ENCODE results near the gene DDX4.

The DDX4 gene

DNA sequence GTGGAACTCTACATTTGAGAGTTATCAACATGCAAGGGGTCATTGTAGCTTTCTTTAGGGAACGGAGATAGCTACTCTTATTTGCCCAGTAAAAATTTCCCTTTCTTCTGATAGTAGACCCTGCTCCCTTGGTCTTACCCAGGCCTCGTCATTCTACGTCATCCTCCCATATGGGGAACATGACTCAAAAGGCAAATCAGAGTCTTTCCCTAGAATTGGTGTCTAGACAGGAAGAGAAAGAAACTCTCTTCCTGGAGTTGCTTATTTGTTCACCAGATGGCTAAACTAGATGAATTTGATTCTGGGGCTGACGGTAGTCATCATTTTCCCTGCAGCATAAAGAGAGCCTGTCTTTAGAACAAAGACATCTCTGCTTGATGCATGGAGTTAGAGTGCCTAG lies 13.6 kb upstream of the DDX4 start:
- H3K4me3 ChIP-seq (replicated peaks; ENCODE audit: low read depth, low read length): no peak overlapping the region
- DNase-seq (ENCODE audit: low read depth): no peak
- TF ChIP-seq, protein P1, sequence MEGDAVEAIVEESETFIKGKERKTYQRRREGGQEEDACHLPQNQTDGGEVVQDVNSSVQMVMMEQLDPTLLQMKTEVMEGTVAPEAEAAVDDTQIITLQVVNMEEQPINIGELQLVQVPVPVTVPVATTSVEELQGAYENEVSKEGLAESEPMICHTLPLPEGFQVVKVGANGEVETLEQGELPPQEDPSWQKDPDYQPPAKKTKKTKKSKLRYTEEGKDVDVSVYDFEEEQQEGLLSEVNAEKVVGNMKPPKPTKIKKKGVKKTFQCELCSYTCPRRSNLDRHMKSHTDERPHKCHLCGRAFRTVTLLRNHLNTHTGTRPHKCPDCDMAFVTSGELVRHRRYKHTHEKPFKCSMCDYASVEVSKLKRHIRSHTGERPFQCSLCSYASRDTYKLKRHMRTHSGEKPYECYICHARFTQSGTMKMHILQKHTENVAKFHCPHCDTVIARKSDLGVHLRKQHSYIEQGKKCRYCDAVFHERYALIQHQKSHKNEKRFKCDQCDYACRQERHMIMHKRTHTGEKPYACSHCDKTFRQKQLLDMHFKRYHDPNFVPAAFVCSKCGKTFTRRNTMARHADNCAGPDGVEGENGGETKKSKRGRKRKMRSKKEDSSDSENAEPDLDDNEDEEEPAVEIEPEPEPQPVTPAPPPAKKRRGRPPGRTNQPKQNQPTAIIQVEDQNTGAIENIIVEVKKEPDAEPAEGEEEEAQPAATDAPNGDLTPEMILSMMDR (IDR thresholded peaks at IDR 0.05; ENCODE audit: low read length, missing control alignments): no peak

DNA sequence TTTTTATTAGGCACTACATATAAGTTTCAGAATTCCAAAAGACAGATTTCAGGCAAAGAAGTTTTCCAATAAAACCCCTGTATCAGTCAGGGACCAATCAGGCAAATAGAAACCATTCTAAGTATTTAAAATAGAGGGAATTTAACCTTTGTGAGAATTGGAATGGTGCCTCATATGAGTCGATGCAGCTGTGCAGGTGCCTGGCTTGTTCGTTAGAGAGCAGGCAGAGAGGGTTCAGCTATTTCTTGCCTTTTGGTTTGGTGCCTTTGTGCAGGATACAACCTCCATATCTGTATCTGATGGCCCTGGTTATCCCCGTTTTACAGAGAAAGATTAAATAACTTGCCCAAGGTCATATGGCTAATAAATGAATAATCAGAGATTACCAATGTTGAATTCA lies 6.0 kb upstream of the DDX4 start:
- no peak overlapping the region for H3K4me3 ChIP-seq (replicated peaks; ENCODE audit: low read depth, low read length)
- TF ChIP-seq, protein P1 (IDR thresholded peaks at IDR 0.05; ENCODE audit: low read length, missing control alignments): no peak

DNA sequence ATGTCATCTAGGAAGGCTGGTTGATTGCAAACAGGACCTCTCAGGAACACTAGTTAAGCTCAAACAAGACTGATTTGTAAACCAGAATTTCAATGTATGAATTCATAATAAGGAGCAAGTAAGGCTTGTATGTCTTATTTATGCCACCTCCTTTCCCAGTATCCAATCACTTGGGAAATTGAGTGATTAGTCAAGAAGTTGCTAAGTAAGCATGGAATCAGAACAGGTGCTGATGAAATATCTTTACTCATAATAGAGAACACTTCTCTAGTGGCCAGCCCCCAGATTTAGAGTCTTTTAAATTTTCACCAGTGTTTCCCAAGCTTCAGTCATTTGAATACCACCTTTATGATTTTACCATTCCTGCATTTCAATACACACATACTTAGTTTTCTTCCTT lies 5.3 kb upstream of the DDX4 start:
- no peak overlapping the region for H3K4me3 ChIP-seq (replicated peaks; ENCODE audit: low read depth, low read length)
- TF ChIP-seq, protein P1 (IDR thresholded peaks at IDR 0.05; ENCODE audit: low read length, missing control alignments): no peak
- no peak for DNase-seq (ENCODE audit: low read depth)

More for the DNA sequence above, 6.0 kb upstream of the DDX4 start:
- no peak for DNase-seq (ENCODE audit: low read depth)

DNA sequence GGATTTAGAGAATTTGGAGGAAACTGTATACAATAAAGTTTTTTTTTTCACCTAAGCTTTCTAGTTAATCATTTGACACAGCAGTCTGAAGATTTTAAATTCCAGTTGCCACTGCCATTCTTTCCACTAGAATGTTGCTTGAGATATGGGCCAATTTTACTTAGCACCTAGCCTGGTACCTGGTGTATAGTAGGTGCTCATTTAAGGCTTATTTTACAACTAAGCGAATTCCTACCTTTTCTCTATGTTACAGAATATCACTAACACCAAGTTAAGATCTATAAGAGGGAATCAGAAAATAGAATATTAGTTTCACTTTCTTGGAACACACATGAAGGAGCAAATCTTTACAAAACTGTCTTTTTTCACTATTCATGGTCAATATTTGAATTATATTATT lies 3.2 kb upstream of the DDX4 start:
- TF ChIP-seq, protein P1 (IDR thresholded peaks at IDR 0.05; ENCODE audit: low read length, missing control alignments): no peak
- no peak overlapping the region for H3K4me3 ChIP-seq (replicated peaks; ENCODE audit: low read depth, low read length)
- DNase-seq (ENCODE audit: low read depth): no peak

DNA sequence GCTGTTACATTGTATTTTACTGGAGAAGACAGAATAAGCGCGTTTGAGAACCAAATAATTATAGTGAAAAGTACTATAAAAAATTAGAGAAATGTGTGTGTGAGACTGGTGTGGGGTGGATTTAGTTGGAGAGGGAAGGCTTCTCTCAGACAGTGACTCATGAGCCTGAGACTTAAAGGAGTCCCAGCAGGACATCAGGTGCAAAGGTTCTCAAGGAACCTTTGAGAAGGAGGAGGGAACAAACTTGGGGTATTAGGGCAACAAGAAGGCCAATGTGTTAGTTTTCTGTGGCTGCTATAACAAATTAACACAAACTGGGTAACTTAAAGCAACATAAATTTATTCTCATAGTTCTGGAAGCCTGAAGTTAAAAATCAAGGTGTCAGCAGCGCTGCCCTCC lies 4.9 kb downstream of the DDX4 start:
- TF ChIP-seq, protein P1 (IDR thresholded peaks at IDR 0.05; ENCODE audit: low read length, missing control alignments): no peak
- DNase-seq (ENCODE audit: low read depth): no peak
- no peak overlapping the region for H3K4me3 ChIP-seq (replicated peaks; ENCODE audit: low read depth, low read length)

DNA sequence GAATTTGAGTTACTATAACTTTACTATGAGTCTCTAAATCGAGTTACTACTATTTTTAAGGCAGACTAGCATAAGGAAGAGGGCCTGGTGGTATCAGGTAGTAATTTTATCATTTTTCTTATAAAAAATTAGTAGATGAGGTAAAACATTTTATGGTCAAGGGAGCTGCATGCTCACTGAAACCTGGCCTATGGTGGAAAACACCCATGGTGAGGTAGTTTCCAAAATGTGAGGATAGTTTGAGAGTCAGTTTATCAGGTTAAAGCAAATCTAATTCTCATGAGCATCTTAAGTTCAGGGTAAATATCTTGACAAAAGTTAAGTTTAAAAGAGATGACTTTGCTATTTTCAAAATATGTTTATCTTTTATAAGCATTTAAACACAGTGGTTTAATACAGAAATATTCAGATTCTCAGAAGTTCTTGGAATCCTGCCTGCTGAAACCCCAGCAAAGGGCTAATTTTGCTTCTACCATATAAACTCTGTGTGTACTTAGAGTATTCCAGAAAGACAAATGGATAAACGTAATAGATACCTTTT lies 10.0 kb downstream of the DDX4 start:
- DNase-seq (ENCODE audit: low read depth): no peak
- TF ChIP-seq, protein P1 (IDR thresholded peaks at IDR 0.05; ENCODE audit: low read length, missing control alignments): no peak
- no peak overlapping the region for H3K4me3 ChIP-seq (replicated peaks; ENCODE audit: low read depth, low read length)

DNA sequence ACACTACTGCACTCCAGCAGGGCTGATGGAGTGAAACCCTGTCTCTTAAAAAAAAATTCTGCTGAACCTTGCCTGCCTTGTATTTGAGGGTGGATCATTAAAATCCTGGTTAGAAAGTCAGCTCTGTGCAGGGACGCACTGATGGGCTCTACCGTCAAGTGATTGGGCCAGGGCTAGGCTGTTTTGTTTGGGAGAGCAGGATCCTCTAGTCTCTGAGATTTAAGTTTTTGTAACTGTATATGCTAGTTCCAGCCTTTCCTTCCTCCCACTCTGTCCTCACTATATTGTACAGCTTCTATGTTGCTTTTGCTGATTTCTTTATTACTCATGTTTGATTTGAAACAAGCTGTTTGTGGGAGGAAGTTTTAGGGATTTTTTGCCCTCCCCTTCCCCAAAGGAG lies 11.5 kb downstream of the DDX4 start:
- no peak overlapping the region for H3K4me3 ChIP-seq (replicated peaks; ENCODE audit: low read depth, low read length)
- TF ChIP-seq, protein P1 (IDR thresholded peaks at IDR 0.05; ENCODE audit: low read length, missing control alignments): no peak
- DNase-seq (ENCODE audit: low read depth): no peak
